ENCODE results near the gene SAXO2.
"Not testable (repeated sequence)": the region's sequence is repeated elsewhere in the genome, so short reads cannot be mapped to it uniquely, and the experiment has no call there.

Gene SAXO2

DNA sequence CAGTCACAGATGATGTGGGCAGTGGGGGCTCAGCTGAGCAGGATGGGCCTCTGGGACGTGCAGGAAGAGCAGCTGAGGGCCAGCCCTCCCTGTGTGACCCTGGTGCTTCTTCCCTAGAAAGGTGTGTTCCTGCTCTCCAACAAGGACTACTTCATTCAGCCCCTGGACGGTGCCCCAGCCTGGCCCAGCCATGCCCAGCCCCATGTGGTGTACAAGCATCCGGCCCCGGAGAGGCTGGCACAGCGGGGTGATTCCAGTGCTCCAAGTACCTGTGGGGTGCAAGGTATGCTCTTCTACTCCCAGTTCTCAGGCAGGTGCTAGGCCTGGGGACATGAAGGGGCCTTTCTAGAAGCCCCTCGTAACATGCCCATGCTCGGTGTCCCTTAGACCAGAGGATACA lies 38.3 kb downstream of the SAXO2 start:
- Mint-ChIP-seq H3K27me3 (no peaks in the 10 kb centered on the region), H3K36me3 (ENCODE audit: low read depth) (no peaks in the 10 kb centered on the region), H3K27ac (no peak overlapping the region), H3K9me3 (no peaks in the 10 kb centered on the region), H3K4me3 (no peak overlapping the region), H3K4me1 (ENCODE audit: low read depth) (peaks cover 22% of the 10 kb centered on the region)

DNA sequence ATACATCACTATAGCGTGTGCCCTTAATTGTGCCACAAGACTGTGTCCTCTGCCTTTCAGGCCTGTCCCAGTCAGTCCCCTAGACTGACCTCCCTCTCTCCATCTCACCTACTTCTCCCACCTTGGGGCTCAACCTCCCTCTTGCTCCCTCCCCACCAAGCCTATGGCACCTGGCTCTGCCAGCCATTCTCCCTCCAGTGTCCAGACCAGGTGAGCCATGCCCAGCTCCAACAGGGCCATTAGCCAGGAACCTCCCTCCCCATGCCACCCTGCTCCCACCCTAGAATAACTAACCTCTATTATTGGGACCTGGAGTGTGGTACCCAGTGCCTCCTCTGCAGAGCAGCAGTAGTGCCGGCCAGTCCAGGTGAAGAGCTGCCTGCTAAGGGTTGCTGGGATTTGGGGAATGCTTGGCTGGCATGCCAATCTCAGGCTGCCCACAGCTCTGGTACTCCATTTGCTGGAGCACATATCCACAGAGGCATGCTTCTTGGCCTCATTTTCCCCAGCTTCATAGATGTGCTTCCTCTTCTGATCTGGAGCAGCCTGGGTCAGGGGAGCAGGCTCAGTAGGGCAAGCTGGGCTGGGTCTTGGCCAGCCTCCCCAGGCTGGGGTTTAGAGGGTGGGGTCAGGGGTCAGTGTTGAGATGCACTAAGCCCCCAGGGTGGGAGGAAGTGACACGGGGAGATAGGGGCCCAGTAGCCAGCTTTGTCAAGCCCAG lies 38.8 kb downstream of the SAXO2 start:
- Mint-ChIP-seq H3K4me3 (no peak overlapping the region), H3K4me1 (ENCODE audit: low read depth) (peaks cover 22% of the 10 kb centered on the region), H3K27ac (no peak overlapping the region)

DNA sequence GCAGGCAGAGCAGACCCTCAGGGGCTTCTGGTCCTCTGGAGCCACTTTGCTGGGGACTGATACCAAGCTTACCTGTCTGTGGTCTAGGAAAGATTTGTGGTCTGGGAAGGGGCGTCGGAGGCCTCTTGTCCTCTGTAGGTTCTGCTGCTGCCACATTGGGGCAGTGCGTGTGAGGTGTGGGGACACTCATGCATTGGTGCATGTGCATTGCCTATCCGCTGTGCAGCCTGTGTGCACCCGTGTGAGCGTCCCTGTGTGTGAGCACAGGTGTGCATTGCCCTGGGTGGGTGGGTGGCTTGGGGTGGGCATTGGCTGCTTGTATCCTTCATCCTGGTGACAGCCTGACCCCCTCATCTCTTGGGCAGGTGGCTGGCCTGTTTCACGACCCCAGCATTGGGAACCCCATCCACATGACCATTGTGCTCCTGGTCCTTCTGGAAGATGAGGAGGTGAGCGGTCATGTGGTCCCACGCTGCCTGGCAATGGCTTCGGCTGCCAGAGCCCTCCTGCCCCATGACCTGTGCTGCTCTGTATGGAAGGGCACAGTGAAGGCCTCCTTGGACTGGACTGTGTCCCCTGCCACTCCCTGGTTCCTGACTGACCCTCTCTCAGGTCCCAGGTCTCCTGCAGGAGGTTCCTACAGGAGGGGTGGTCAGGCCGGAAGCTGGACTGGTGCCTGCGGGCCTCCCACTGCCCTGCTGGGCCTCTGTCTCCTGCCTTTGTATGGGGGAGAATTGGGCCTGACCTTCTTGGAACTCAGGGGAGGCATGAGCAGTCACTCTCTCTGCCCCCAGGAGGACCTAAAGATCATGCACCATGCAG lies 41.5 kb downstream of the SAXO2 start:
- no peaks in the 10 kb centered on the region for H3K9me3 Mint-ChIP-seq
- H3K4me3 Mint-ChIP-seq: no peak overlapping the region
- peaks cover 11% of the 10 kb centered on the region for H3K4me1 Mint-ChIP-seq (ENCODE audit: low read depth)
- no peaks in the 10 kb centered on the region for H3K36me3 Mint-ChIP-seq (ENCODE audit: low read depth)
- H3K27me3 Mint-ChIP-seq: no peaks in the 10 kb centered on the region
- no peak overlapping the region for H3K27ac Mint-ChIP-seq

More for the DNA sequence above, 38.8 kb downstream of the SAXO2 start:
- Mint-ChIP-seq H3K9me3 (no peaks in the 10 kb centered on the region), H3K36me3 (ENCODE audit: low read depth) (no peaks in the 10 kb centered on the region), H3K27me3 (no peaks in the 10 kb centered on the region)

DNA sequence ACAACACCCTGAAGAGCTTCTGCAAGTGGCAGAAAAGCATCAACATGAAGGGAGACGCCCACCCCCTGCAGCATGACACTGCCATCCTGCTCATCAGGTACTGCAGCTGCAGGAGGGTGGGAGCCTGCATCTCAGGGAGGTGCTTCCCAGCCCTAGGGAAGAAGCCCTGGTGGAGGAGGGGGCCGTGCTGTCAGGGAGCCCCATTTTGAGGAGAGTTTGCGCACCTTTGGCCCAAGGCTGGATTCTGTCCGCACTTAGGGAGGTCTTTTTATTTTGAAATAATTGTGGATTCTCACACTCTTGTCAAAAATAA lies 42.1 kb downstream of the SAXO2 start:
- Mint-ChIP-seq H3K4me3 (no peak overlapping the region), H3K9me3 (no peaks in the 10 kb centered on the region), H3K27me3 (no peaks in the 10 kb centered on the region), H3K4me1 (ENCODE audit: low read depth) (peaks cover 8% of the 10 kb centered on the region), H3K27ac (no peak overlapping the region), H3K36me3 (ENCODE audit: low read depth) (no peaks in the 10 kb centered on the region)

DNA sequence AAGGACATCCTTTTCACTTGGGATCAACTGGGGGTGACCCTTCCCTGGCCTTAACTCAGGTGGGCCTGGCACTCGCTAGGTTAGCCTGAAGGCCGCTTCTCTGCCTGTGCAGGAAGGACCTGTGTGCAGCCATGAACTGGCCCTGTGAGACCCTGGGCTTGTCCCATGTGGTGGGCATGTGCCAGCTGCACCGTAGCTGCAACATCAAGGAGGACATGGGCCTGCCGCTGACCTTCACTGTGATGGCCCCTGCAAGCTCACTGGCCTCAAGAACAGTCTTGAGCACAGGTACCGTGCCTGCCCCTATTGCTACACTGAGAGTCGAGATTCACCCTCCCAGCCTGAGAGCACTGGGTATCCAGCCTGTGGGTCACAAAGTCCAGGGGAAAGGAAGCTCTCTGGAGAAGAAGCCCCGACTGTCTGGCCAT lies 43.0 kb downstream of the SAXO2 start:
- Mint-ChIP-seq H3K9me3 (peaks cover 3% of the 10 kb centered on the region), H3K4me3 (no peak overlapping the region), H3K27me3 (no peaks in the 10 kb centered on the region), H3K36me3 (ENCODE audit: low read depth) (no peaks in the 10 kb centered on the region), H3K27ac (no peak overlapping the region), H3K4me1 (ENCODE audit: low read depth) (peaks cover 8% of the 10 kb centered on the region)

DNA sequence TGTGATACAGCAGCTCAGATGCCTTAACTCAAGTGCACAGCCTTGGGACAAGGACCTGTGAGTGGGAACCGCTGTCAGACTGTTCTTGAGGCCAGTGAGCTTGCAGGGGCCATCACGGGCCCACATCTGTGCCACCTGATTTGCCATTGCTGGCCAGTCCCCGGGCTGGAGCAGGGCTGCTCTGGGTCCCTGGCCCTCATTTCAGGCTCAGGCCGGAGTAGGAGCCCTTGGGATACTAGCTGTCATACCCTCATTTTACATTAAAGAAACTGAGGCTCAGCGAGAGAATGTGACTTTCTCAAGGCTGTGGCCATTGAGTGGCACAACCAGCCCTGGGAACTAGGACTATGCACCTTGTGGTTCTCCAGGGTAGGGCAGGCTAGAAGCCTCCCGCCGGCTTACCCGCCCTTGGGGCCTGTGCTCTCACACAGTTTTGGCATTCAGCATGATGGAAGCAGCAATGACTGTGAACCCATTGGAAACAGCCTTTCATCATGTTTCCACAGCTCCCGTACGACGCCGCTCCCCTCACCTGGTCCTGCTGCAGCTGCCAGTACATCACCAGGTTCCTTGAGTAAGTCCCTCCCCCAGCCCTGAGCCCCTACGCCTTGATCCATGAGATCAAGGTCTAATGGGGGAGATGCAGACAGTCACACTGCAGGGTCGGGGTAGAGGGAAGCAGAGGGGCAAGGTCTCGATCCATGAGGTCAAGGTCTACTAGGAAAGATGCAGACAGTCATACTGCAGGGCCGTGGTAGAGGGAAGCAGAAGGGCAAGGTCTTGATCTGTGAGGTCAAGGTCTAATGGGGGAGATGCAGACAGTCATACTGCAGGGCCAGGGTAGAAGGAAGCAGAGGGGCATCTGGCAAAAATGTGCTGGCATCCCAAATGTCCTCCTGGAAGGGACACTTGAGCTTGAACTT lies 44.4 kb downstream of the SAXO2 start:
- Mint-ChIP-seq H3K27me3 (no peaks in the 10 kb centered on the region), H3K27ac (no peak overlapping the region), H3K36me3 (ENCODE audit: low read depth) (no peaks in the 10 kb centered on the region), H3K4me1 (ENCODE audit: low read depth) (peaks cover 8% of the 10 kb centered on the region), H3K9me3 (peaks cover 4% of the 10 kb centered on the region), H3K4me3 (no peak overlapping the region)

DNA sequence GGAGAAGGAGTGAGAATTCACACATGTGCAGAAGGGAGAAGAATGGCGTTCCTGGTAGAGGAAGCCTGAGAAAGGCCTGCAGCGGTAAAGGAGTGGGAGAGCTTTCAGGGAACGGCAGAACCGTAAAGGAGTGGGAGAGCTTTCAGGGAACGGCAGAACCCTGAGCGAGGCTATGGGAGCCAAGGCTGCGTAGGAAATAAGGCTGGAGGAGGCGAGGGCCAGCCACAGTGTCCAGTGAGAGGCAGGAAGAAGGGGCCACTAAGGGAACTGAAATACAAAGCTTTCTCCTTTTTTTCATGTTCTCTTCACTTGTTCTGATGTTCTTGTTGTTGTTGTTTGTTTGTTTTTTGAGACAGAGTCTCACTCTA lies 45.1 kb downstream of the SAXO2 start:
- no peaks in the 10 kb centered on the region for H3K27me3 Mint-ChIP-seq
- H3K27ac Mint-ChIP-seq: no peak overlapping the region
- H3K4me3 Mint-ChIP-seq: no peak overlapping the region
- no peaks in the 10 kb centered on the region for H3K36me3 Mint-ChIP-seq (ENCODE audit: low read depth)
- H3K4me1 Mint-ChIP-seq (ENCODE audit: low read depth): peaks cover 8% of the 10 kb centered on the region
- peaks cover 4% of the 10 kb centered on the region for H3K9me3 Mint-ChIP-seq

DNA sequence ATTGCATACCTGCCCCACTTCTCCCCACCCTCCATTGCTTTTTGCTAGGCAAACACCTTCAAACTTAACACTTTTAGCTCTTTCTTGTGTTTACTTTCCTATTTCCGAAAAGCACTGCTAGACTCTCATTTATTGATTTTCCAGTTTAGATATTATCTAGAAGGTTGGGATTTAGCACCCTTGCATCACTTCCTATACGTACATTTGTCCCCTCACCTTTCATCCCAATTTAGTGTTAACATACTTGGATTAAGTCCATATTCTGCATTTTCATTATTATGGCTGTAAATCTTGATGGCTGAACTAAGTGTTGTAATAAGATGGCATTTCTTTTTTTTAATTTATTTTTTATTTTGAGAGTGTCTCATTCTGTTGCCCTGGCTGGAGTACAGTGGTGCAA lies 47.2 kb downstream of the SAXO2 start:
- Mint-ChIP-seq H3K36me3 (ENCODE audit: low read depth) (no peaks in the 10 kb centered on the region), H3K27ac (no peak overlapping the region), H3K27me3 (no peaks in the 10 kb centered on the region), H3K4me1 (ENCODE audit: low read depth) (peaks cover 6% of the 10 kb centered on the region), H3K9me3 (peaks cover 4% of the 10 kb centered on the region), H3K4me3 (no peak overlapping the region)

DNA sequence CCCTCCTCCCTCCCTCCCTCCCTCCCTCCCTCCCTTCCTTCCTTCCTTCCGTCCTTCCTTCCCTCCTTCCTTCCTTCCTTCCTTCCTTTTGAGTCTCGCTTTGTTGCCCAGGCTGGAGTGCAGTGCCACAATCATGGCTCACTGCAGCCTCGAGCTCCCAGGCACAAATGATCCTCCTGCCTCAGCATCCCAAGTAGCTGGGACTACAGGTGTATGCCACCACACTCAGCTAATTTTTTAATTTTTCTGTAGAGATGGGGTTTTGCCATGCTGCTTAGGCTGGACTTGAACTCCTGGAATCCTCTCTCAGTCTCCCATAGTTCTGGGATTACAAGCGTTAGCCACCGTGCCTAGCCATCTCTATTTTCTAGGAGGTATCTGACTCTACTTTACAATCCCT lies 48.7 kb downstream of the SAXO2 start:
- H3K27me3 Mint-ChIP-seq; H3K36me3 Mint-ChIP-seq (ENCODE audit: low read depth); H3K4me1 Mint-ChIP-seq (ENCODE audit: low read depth); H3K27ac Mint-ChIP-seq; H3K9me3 Mint-ChIP-seq; H3K4me3 Mint-ChIP-seq: not testable (repeated sequence)

DNA sequence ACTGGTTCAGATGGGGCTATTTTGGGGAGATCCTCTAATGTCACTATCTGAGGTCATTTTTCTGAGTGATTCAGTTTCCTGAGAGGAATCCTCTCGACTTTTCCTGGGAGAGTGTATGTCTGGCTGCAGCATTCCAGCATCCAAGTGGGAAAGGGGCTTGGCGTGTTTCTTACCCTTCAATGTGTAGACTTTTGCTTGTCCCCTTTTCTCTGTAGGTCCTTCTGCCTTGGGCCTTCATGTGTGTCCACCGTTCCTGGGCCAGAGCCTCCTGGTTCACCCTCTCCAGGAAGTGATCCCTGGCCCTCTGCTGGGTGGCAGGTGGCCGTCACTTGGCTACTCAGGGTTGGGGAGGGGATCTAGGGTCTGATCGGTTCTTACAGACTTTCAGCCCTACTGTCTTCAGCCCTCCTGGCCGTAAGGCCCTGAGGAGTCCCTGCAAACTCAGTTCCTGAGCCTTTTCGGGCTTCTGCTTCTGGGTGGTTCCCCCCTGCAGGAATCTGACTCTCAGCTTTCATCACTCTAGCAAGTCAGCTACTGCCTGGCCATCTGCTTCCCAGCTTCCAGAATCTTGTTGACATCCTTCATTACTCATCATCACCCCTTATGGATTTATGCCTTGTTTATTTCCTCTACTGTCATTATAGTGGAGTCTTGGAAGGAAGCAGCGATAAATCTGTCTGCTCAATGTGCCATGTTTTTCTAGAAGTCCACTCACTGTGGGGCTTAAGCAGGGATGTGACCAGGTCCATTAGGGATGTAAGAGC lies 50.1 kb downstream of the SAXO2 start:
- Mint-ChIP-seq H3K36me3 (ENCODE audit: low read depth) (no peaks in the 10 kb centered on the region), H3K27ac (no peak overlapping the region), H3K27me3 (no peaks in the 10 kb centered on the region), H3K4me3 (no peak overlapping the region), H3K4me1 (ENCODE audit: low read depth) (no peaks in the 10 kb centered on the region), H3K9me3 (peaks cover 4% of the 10 kb centered on the region)

DNA sequence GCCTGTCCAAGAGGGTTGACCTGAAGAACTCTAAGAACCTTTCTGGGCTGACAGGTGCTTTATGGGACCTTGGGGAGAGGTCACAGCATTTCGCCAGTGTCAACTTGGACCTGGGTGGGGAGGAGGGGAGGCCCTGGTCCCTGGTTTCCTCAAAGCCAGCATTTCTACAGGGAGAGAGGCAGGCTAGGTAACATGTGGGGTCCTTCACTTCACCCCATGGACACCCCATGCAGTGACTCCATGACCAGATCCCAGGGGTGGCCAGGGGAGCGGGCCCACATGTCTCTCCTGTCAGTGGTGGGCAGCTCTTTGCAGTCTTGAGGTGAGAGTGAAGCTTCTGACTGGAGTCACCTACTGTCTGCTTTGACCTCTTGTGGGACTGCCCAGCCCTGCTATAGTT lies 50.8 kb downstream of the SAXO2 start:
- Mint-ChIP-seq H3K36me3 (ENCODE audit: low read depth) (no peaks in the 10 kb centered on the region), H3K4me3 (no peak overlapping the region), H3K27me3 (no peaks in the 10 kb centered on the region), H3K4me1 (ENCODE audit: low read depth) (no peaks in the 10 kb centered on the region), H3K9me3 (peaks cover 4% of the 10 kb centered on the region), H3K27ac (no peak overlapping the region)

DNA sequence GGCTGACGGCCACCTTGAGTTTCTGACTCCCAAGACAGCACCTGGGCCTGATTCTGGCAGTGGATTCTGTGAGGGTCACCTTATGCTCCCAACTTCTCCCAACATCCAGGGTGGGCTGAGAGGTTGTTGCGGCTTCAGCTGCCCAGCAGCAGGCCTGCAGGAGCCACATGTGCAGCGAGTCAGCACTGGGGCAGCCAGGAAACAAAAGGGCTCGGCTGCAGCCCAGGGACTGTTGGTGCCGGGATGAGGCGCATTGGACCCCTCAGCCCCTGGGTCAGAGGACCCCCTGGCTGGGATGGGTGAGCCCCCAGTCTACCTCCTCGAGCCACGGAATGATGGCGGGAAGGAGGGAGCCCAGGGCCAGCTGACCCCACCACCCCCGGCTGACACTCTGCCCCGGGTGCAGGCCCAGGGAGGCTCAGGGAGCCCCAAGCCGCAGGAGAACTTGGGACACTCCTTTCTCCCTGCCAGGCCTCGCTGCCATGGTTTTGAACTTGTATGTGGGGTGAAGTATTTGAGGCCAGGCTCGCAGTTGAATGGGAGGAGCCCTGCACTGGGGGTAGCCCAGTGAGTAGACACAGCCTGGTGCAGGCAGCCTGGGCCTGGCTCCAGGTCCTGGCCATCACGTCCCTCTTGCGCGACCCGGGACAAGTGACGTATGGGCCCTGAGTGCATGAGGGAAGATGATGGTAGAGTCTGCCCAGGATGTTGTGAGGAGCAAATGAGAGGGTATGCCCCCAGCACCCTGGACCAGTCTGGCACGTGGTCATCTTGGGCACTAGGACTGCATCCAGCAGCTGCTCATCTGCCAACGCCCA lies 51.5 kb downstream of the SAXO2 start:
- H3K4me1 Mint-ChIP-seq (ENCODE audit: low read depth); H3K9me3 Mint-ChIP-seq; H3K27me3 Mint-ChIP-seq; H3K27ac Mint-ChIP-seq; H3K36me3 Mint-ChIP-seq (ENCODE audit: low read depth); H3K4me3 Mint-ChIP-seq: not testable (repeated sequence)

DNA sequence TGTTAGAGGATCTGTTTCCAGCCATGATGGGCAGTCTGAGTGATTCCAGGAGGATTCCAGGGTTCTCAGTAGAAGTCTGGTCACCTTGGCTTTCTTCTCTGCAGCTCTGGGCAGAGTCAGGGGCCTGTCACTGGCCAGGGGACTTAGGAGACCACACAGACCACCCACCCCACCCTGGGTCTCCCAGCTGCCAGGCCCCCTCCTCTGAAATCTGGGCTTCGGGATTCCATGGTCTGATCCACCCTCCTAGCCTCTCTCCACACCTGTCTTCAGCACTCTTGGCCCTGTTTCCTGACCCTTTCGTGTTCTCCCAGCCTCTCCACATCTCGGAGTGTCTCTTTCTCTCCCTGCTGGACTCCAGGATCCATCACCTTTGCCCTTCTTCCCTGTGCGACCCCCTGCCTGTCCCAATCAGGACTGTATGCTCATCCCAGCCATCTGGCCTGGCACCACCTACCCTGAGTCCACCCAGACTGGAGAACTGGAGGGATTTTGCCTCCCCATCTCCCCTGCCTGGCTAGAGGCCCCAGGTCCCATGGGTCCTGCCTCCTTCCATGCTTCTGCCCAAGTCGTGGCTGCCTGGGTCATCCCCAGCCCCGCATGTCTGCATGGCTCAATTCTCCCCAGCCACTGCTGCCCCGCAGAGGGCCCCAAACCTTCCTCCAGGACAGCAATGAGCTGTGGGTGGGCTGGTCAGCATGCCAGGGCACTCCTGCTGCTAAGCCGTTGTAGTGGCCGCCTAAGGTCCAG lies 52.3 kb downstream of the SAXO2 start:
- no peak overlapping the region for H3K27ac Mint-ChIP-seq
- H3K4me1 Mint-ChIP-seq (ENCODE audit: low read depth): no peaks in the 10 kb centered on the region
- no peaks in the 10 kb centered on the region for H3K27me3 Mint-ChIP-seq
- peaks cover 4% of the 10 kb centered on the region for H3K9me3 Mint-ChIP-seq
- no peak overlapping the region for H3K4me3 Mint-ChIP-seq
- no peaks in the 10 kb centered on the region for H3K36me3 Mint-ChIP-seq (ENCODE audit: low read depth)
